IPS-18a (cell line): Measurements from ENCODE around the gene APOL3.
"Not testable (repeated sequence)": the region's sequence is repeated elsewhere in the genome, so short reads cannot be mapped to it uniquely, and the experiment has no call there.

Source experiments
- H3K27ac ChIP-seq: one replicate; pipeline ENCODE4 v1.5.1; 2013; ENCODE audit warnings: low read length
- H3K27me3 ChIP-seq: one replicate; pipeline ENCODE4 v1.6.1; 2013; ENCODE audit warnings: mild to moderate bottlenecking, low read length; ENCODE audit not compliant: control insufficient read depth, insufficient read depth
- H3K36me3 ChIP-seq: one replicate; pipeline ENCODE4 v1.6.1; 2013; ENCODE audit warnings: low read depth, low read length; ENCODE audit not compliant: control insufficient read depth
- H3K4me1 ChIP-seq: one replicate; pipeline ENCODE4 v1.6.1; 2013; ENCODE audit warnings: low read depth, low read length; ENCODE audit not compliant: control insufficient read depth
- H3K4me3 ChIP-seq: one replicate; pipeline ENCODE4 v1.5.1; 2013; ENCODE audit warnings: low read length
- H3K9ac ChIP-seq: one replicate; pipeline ENCODE4 v1.6.1; 2013; ENCODE audit warnings: mild to moderate bottlenecking, low read length, moderate library complexity
- H3K9me3 ChIP-seq: one replicate; pipeline ENCODE4 v1.6.1; 2013; ENCODE audit warnings: low read depth, low read length; ENCODE audit not compliant: control insufficient read depth

The APOL3 gene

DNA sequence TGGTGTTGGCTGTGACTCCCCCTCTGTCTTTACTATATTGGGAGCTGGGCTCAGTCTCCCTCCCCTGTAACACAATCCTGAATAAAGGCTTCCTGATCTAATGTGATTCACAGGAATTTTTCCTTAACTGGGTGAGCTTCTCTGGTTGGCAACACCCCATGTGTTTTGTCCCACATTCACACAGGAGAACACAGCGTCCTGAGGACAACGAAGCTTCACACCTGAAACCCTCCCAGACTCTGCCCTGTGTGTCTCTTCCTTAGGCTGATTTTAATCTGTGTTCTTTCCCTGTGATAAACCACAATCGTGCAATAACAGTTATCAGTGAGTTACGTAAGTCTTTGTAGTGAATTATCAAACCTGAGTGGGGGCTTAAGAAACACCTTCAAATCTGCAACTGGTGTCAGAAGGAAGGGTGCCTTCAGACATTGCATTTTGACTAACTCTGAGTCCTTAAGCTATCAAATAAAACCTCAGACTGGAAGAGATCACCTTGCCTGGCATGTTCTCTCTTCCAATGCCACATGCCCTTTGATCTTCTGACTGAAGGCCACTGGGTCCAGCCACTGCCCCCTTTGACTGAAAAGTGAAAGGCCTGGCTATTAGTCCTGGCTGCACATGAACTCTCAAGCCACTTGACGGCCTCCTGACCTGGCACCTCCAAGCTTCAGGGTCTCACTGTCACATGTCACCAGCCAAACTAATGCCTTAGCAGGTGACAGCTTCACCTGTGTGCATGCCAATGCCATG, 17.3 kb downstream of the APOL3 start:
- no peaks in the 10 kb centered on the region for H3K36me3 ChIP-seq
- H3K4me1 ChIP-seq: peaks cover 18% of the 10 kb centered on the region
- H3K9ac ChIP-seq: no peak overlapping the region
- H3K4me3 ChIP-seq: no peak overlapping the region
- no peaks in the 10 kb centered on the region for H3K27me3 ChIP-seq
- no peak overlapping the region for H3K27ac ChIP-seq
- no peaks in the 10 kb centered on the region for H3K9me3 ChIP-seq

DNA sequence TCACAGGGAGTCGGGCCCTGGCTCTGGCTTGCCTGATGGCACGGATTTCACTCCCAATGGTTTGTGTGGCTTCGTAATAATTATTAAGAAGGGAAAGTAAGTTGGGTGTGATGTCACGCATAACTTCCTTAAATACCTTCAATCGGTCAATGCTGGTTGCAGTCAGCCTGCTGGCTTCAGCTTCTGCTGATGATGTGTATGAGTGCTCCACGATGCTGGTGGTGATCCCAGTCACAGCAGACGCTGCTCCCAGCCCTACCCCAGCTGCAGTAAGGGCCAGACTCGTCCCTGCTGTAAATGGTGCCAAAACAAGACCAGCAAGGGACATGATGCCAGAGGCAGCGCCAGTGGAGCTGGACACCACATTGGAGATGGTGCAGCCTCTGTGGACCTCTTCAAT, 19.1 kb downstream of the APOL3 start:
- no peaks in the 10 kb centered on the region for H3K36me3 ChIP-seq
- H3K4me3 ChIP-seq: no peak overlapping the region
- no peaks in the 10 kb centered on the region for H3K27me3 ChIP-seq
- H3K27ac ChIP-seq: no peak overlapping the region
- no peak overlapping the region for H3K9ac ChIP-seq
- H3K9me3 ChIP-seq: no peaks in the 10 kb centered on the region
- peaks cover 18% of the 10 kb centered on the region for H3K4me1 ChIP-seq

DNA sequence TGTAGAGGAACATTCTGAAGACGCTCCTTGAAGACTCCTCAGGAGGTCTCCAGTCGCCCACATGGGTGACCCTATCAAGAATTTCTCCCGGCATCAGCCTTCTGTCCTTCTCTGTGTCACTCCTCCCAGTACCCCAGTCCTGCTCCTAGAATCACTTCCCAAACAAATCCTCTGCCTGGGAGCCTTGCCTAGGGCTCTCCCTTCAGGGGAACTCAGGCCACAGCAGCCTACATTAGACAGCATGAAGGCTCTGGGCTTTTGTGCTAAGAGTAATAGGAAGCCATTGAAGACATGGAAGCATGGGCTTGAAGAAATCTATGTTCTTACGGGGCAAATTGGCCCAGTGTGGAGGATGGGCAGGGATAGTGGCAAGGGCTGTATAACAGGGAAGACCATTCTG, 21.8 kb downstream of the APOL3 start:
- H3K9ac ChIP-seq: not testable (repeated sequence)

DNA sequence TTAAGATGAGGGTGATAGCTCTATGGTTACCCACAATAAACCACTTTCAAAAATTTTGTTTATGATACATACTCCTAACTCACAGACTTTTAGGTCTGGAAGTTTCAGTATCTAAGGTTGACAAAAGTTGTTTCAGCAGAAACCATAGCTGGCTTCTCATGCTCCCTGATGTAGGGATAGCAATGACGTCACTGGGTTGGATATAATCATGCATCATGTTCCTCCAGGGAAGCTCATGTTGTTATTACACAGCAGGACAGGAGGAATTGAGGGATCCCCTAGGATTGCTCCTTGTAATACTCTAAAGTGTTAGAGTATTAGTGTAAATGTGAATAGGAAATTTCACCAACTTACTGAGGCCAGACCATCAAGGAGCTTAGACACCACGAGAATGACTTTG, 23.6 kb downstream of the APOL3 start:
- Histone ChIP-seq H3K27me3 (no peaks in the 10 kb centered on the region), H3K4me3 (no peak overlapping the region), H3K9me3 (no peaks in the 10 kb centered on the region), H3K36me3 (no peaks in the 10 kb centered on the region), H3K9ac (no peak overlapping the region), H3K4me1 (peaks cover 8% of the 10 kb centered on the region), H3K27ac (no peak overlapping the region)

More for the DNA sequence above, 21.8 kb downstream of the APOL3 start:
- H3K4me1 ChIP-seq, H3K9me3 ChIP-seq, H3K27me3 ChIP-seq, H3K36me3 ChIP-seq, H3K4me3 ChIP-seq, H3K27ac ChIP-seq: not testable (repeated sequence)

DNA sequence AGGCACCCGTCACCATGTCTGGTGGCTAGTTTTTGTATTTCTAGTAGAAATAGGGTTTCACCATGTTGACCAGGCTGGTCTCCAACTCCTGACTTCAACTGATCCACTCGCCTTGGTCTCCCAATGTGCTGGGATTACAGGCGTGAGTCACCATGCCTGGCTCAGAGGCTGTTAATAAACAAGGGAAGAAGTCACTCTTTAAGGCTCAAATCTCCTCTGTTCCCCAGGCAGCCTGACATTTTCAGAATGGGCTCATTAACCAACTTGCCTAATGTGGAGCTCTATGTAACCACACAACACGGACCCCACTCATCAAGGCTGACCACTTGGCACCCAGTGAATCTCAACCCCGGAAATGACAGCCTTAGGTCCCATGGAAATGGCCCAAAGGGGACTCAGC, 24.1 kb downstream of the APOL3 start:
- Histone ChIP-seq H3K4me3 (no peak overlapping the region), H3K9me3 (no peaks in the 10 kb centered on the region), H3K4me1 (peaks cover 8% of the 10 kb centered on the region), H3K27me3 (no peaks in the 10 kb centered on the region), H3K9ac (no peak overlapping the region), H3K27ac (no peak overlapping the region), H3K36me3 (no peaks in the 10 kb centered on the region)

DNA sequence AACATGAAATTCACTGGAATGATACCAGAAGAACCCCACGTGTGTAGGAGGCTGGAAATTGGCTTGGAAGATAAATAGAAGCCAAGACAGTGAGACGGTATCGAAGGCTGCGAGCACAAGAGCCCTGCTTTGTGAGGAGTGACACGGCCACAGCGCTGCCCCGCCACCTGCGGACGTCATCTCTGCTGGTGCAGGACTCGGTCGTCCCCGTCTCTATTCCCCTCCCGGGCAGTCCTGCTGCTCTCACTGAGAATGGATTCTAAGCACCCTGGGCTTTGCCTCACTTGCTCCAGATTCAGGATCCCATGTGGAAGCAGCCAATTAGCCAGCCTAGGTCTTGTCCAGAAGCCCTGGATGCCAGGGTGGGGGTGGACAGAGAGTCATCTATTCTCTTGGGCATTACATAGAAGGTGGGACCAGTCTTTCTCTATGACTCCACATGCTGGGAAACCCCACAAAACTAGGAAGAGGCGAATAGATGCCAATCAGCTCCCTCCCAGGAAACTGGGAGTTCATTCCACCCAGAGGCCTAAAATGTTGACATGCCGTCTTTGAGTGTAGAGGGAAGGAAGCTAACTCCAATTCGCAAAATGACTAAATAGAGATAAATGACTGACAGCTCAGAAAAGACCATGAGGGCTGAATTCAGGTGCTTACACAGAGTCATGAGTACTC, 25.1 kb downstream of the APOL3 start:
- no peaks in the 10 kb centered on the region for H3K36me3 ChIP-seq
- H3K9ac ChIP-seq: no peak overlapping the region
- no peaks in the 10 kb centered on the region for H3K9me3 ChIP-seq
- H3K27me3 ChIP-seq: no peaks in the 10 kb centered on the region
- H3K4me3 ChIP-seq: no peak overlapping the region
- no peaks in the 10 kb centered on the region for H3K4me1 ChIP-seq
- H3K27ac ChIP-seq: no peak overlapping the region

DNA sequence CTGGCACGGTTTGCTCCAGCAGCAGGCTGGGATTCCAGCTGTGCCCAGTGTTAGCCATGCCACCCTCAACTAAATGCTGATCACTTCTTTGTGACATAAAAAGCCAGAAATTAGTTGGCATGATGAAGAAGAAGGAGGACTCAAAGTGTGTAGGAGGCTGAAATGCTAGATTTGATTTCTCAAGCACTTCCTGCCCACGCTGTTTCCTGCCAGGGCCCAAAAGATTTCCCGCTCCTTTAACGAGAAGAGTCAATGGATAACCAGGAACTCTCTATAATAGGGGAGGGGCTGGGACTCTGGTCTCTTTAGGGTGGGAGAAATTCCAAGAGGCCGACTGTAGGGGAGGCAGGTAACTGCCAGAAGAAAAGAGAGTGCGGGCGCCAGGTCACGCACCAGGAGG, 26.4 kb downstream of the APOL3 start:
- H3K36me3 ChIP-seq: no peaks in the 10 kb centered on the region
- H3K27me3 ChIP-seq: no peaks in the 10 kb centered on the region
- no peak overlapping the region for H3K27ac ChIP-seq
- peaks cover 2% of the 10 kb centered on the region for H3K4me1 ChIP-seq
- no peak overlapping the region for H3K4me3 ChIP-seq
- no peaks in the 10 kb centered on the region for H3K9me3 ChIP-seq
- H3K9ac ChIP-seq: no peak overlapping the region

DNA sequence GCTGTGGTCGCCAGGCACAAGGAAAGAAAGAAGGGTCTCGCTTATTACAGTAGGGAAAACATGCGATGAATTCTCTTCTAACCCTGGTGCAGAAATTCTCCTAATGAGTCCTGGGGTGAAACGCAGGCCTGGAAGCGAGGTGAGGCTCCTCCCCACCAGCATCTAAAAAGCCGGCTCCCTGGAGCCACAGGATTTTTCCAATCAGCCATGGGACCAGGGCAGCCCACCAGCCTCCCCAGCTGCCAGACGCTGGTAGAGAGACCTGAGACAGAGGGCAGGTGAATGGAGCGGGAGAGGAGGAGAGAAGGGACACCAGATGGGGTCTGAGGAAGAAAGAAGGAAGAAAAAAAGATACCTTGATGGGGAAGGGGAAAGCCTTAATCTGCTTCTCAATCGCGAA, 28.6 kb downstream of the APOL3 start:
- H3K36me3 ChIP-seq: no peaks in the 10 kb centered on the region
- no peak overlapping the region for H3K27ac ChIP-seq
- no peak overlapping the region for H3K9ac ChIP-seq
- no peaks in the 10 kb centered on the region for H3K9me3 ChIP-seq
- H3K4me3 ChIP-seq: no peak overlapping the region
- no peaks in the 10 kb centered on the region for H3K27me3 ChIP-seq
- H3K4me1 ChIP-seq: peaks cover 2% of the 10 kb centered on the region

DNA sequence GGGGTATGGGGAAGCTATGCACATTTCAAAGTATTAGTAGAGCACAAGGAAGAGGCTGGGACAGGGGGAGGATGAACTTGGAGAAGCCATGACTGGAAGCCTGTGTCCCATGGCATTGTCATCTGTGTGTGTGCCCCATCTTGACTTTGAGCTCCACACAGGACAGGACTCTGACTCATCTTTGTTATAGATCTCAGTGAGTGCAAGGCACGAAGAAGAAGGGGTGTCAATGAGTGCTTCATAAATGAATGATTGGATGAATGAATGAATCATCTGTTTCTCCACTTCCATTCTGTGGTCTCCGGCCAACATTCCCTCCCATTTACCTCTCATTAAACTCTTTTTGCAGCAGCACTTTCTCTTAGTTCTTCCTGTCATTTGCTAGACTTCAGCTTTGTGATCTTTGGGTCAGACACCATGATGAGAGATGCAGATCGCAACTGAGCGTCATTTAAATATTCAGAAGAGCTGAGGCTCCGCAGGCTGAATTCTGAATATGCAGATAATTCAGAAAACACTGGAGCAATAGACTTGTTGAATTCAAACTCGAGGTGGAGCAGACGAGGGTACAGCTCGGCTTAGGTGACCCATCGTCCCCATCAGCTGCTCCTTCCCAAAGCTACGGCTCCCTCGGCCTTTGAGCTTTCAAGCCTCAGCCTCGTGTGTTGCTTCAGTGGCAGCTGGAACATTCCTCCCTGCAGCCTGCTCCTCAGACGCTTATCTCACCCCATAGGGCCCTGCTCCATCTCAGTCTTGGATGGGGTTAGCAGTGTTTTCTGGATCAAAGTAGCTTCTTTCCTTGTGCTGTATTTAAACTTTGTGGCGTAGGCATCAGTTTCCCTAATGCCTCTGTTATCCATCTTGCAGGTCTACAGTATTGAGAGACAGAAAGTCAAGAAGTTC, 30.8 kb downstream of the APOL3 start:
- no peaks in the 10 kb centered on the region for H3K9me3 ChIP-seq
- no peak overlapping the region for H3K9ac ChIP-seq
- H3K36me3 ChIP-seq: no peaks in the 10 kb centered on the region
- peaks cover 2% of the 10 kb centered on the region for H3K4me1 ChIP-seq
- no peak overlapping the region for H3K27ac ChIP-seq
- no peak overlapping the region for H3K4me3 ChIP-seq
- peaks cover 2% of the 10 kb centered on the region for H3K27me3 ChIP-seq

DNA sequence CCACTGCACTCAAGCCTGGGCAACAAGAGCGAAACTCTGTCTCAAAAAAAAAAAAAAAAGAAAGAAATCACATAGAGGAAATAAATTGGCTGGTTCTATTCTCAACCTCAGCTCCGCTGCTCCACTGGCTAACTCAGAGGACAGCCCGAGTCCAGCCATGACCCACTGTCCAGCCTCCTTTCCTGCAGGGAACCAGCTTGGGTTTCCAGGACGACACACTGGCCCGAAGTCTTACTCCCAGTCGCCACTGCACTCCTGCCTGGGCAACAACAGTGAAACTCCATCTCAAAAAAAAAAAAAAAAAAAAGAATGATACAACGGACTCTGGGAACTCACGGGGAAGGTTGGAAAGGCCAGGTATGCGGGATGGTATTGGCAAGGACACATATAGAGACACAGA, 31.5 kb downstream of the APOL3 start:
- Histone ChIP-seq H3K4me3 (no peak overlapping the region), H3K9me3 (no peaks in the 10 kb centered on the region), H3K36me3 (no peaks in the 10 kb centered on the region), H3K27me3 (peaks cover 9% of the 10 kb centered on the region), H3K4me1 (peaks cover 2% of the 10 kb centered on the region), H3K9ac (no peak overlapping the region), H3K27ac (no peak overlapping the region)

DNA sequence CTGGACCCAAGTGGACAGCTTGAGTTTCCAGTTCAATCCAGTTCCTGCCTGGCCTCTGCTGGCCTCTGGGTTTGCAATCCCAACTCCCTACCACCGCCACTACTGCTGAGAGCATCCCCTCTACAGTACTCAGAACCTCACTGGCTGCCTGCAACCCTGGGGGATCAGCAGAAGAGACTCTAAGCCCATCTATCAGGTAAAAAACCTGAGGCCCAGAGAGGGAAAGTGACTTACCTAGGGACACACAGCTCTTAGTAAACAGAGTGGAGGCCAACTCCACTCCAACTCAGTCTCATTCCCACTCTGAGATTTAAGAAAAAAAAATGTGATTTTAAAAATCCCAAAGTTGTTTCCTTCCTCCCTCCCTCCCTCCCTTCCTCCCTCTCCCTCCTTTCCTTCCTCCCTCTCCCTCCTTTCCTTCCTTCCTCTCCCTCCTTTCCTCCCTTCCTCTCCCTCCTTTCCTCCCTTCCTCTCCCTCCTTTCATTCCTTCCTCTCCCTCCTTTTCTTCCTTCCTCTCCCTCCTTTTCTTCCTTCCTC, 34.5 kb downstream of the APOL3 start:
- Histone ChIP-seq H3K27me3 (peaks cover 9% of the 10 kb centered on the region), H3K4me1 (peaks cover 2% of the 10 kb centered on the region), H3K9ac (no peak overlapping the region), H3K4me3 (no peak overlapping the region), H3K9me3 (no peaks in the 10 kb centered on the region), H3K27ac (no peak overlapping the region), H3K36me3 (no peaks in the 10 kb centered on the region)
